Erythroblast (primary cell): ENCODE data around the gene OR8D1.

Experiments used
- GATA1 ChIP-seq: IDR thresholded peaks from 2 replicates; pipeline ENCODE4 v1.6.1; 2011; ENCODE audit warnings: low read depth, mild to moderate bottlenecking, control low read depth, low read length, moderate library complexity
- POLR2A ChIP-seq: IDR thresholded peaks from 2 replicates; pipeline ENCODE4 v1.6.1; 2011; ENCODE audit warnings: mild to moderate bottlenecking, low read length

- TF ChIP-seq POLR2A (no peak), GATA1 (no peak)
Observed at GRCh38 chr11:124344346-124344745, 30.6 kb upstream of the OR8D1 start.
